Pericardium fibroblast (primary cell): ENCODE results near the gene HEATR5A. TPM values are rescaled to one million over a fixed set of nuclear protein-coding genes. Genes with fewer than 3 reads are reported as not detected.

Experiments used
- total RNA-seq: library from RNA; depleted of rRNA; stranded (reverse); fragments of >200 nt; gene quantifications from 2 replicates; pipeline ENCODE4 v1.2.3, GENCODE V29; 2015

Gene HEATR5A
- 20.9 and 35.2 TPM in 2 replicates for total RNA-seq

GRCh38 chr14:31420319-31421111 lies at the start of gene HEATR5A:
Gene HEATR5A (minus strand): TSS chr14:31420550. CDS start chr14:31402975, 17,575 bp downstream.

GRCh38 chr14:31456841-31457664 lies 36.7 kb upstream of the HEATR5A start, which contains the start of gene DTD2:
Gene DTD2 (minus strand): TSS chr14:31457506. CDS start chr14:31457393, 113 bp downstream.

Other genes starting within 250 kb of the HEATR5A start
- gene HECTD1, start 212.8 kb downstream of the HEATR5A start, total RNA-seq = 76.8 and 97.4 TPM in 2 replicates
- 25.0 and 44.6 TPM in 2 replicates for gene DTD2, start 37.0 kb upstream of the HEATR5A start, total RNA-seq
- gene GPR33, start 67.5 kb upstream of the HEATR5A start, total RNA-seq = not detected in 2 replicates
- gene NUBPL, start 140.9 kb upstream of the HEATR5A start, total RNA-seq = 8.4 and 17.6 TPM in 2 replicates